Left ventricle myocardium inferior (tissue), 1 donor: ENCODE results near the gene ORAI2. TPM values are rescaled to one million over a fixed set of nuclear protein-coding genes. Genes with fewer than 3 reads are reported as not detected.

ENCODE experiments used
- DNase-seq: peaks from one replicate; pipeline ENCODE4 v3.0.0-alpha.2; 2020
- H3K27ac ChIP-seq: fragments of 200-600 bp; replicated peaks from 2 replicates; pipeline ENCODE4 v1.8.0; 2021
- H3K27me3 ChIP-seq: fragments of 200-600 bp; 2 replicates; pipeline ENCODE4 v1.8.0; 2021; ENCODE audit warnings: low read depth
- H3K36me3 ChIP-seq: fragments of 200-600 bp; 2 replicates; pipeline ENCODE4 v1.8.0; 2021
- H3K4me1 ChIP-seq: fragments of 200-600 bp; 2 replicates; pipeline ENCODE4 v1.8.0; 2021
- H3K4me3 ChIP-seq: fragments of 200-600 bp; 2 replicates; pipeline ENCODE4 v1.8.0; 2021; ENCODE audit warnings: mild to moderate bottlenecking, moderate library complexity
- H3K9me3 ChIP-seq: fragments of 200-600 bp; replicated peaks from 2 replicates; pipeline ENCODE4 v1.8.0; 2021
- CTCF ChIP-seq: fragments of 200-600 bp; IDR thresholded peaks from 2 replicates; pipeline ENCODE4 v1.8.0; 2021; ENCODE audit warnings: antibody characterized with exemption, mild to moderate bottlenecking, borderline replicate concordance
- intact Hi-C: fragments of 100-400 bp; cut with micrococcal nuclease; formaldehyde crosslinking; loops from one replicate; pipeline ENCODE4 v1.11.0; 2022
- total RNA-seq: library from RNA; stranded (reverse); fragmentation: NEBNext Ultra II Directional; extraction: Animal tissue kit (Norgen Biotek cat#: 25700); gene quantifications from one replicate; pipeline ENCODE4 v1.2.1, GENCODE V29; 2021
- donor health status: DM: no; HTN: yes; CAD: no; lungs with severe emphysema.

ORAI2 gene
- total RNA-seq, 1 donor from 2014 or later: 2.6 TPM

- Histone ChIP-seq H3K9me3 (no peaks in the 10 kb centered on the region), H3K27me3 (no peaks in the 10 kb centered on the region), H3K4me3 (no peak overlapping the region), H3K36me3 (peaks cover 4% of the 10 kb centered on the region), H3K27ac (peak overlapping the region; percentile 79), H3K4me1 (peaks cover 15% of the 10 kb centered on the region)
- DNase-seq: peak; percentile 68
- intact Hi-C loops: no loop called here
- no peak for TF ChIP-seq CTCF
These were observed 6.8 kb downstream of the ORAI2 start for GRCh38 chr7:102439963-102440795.

GRCh38 chr7:102444961-102445673 lies 11.7 kb downstream of the ORAI2 start:
- DNase-seq: no peak
- Histone ChIP-seq H3K9me3 (no peaks in the 10 kb centered on the region), H3K4me1 (peaks cover 8% of the 10 kb centered on the region), H3K36me3 (peaks cover 24% of the 10 kb centered on the region), H3K27ac (no peak overlapping the region), H3K4me3 (no peak overlapping the region), H3K27me3 (no peaks in the 10 kb centered on the region)
- no peak for TF ChIP-seq CTCF
- intact Hi-C loops: no loop called here

GRCh38 chr7:102445674-102446071 lies 12.3 kb downstream of the ORAI2 start:
- H3K4me3 ChIP-seq: no peak overlapping the region
- H3K4me1 ChIP-seq: peaks cover 2% of the 10 kb centered on the region
- intact Hi-C loops: no loop called here
- H3K27me3 ChIP-seq: no peaks in the 10 kb centered on the region
- no peak overlapping the region for H3K27ac ChIP-seq
- DNase-seq: no peak
- TF ChIP-seq CTCF: no peak
- H3K36me3 ChIP-seq: peaks cover 24% of the 10 kb centered on the region
- H3K9me3 ChIP-seq: no peaks in the 10 kb centered on the region

GRCh38 chr7:102446387-102447156 lies 13.2 kb downstream of the ORAI2 start:
- DNase-seq: no peak

More at GRCh38 chr7:102446387-102447156, 13.2 kb downstream of the ORAI2 start:
- H3K4me1 ChIP-seq: no peaks in the 10 kb centered on the region
- H3K27ac ChIP-seq: no peak overlapping the region
- H3K4me3 ChIP-seq: no peak overlapping the region
- no peak for TF ChIP-seq CTCF
- H3K9me3 ChIP-seq: no peaks in the 10 kb centered on the region
- H3K36me3 ChIP-seq: peaks cover 24% of the 10 kb centered on the region
- no peaks in the 10 kb centered on the region for H3K27me3 ChIP-seq
- intact Hi-C loops: no loop called here
